GM12878 (cell line): ENCODE data around the gene HOXD9. TPM values are rescaled to one million over a fixed set of nuclear protein-coding genes. Genes with fewer than 3 reads are reported as not detected.

ENCODE experiments used
- ATAC-seq: fragments of 200-7000 bp; cut with Tn5 transposase; 3 replicates; pipeline ENCODE4 v1.9.1; 2020; ENCODE audit warnings: mild to moderate bottlenecking, moderate library complexity
- BruUV-seq: library from RNA; stranded (reverse); fragments of 400-500 nt; replicated peaks from 2 replicates; lab custom pipeline; 2021; lab: Mats Ljungman, UMichigan
- CTCF ChIA-PET: fragments of 300-600 bp; sonication (Branson Sonifier 250); formaldehyde crosslinking; extraction: SDS; loops from one replicate; lab custom pipeline; 2021; ENCODE audit warnings: inconsistent platforms; lab: Yijun Ruan, JAX
- POLR2A ChIA-PET: fragments of 350-600 bp; formaldehyde crosslinking; extraction: SDS; loops from one replicate; lab custom pipeline; 2021; ENCODE audit warnings: inconsistent platforms; lab: Charles Lee
- RAD21 ChIA-PET: fragments of 300-600 bp; sonication (Branson Sonifier 250); formaldehyde crosslinking; loops from one replicate; lab custom pipeline; 2023; ENCODE audit warnings: antibody characterized with exemption; ENCODE audit not compliant: unreplicated experiment; lab: Charles Lee
- SMC1A ChIA-PET: fragments of 300-600 bp; sonication (Branson Sonifier 250); formaldehyde crosslinking; loops from one replicate; lab custom pipeline; 2023; ENCODE audit not compliant: unreplicated experiment, uncharacterized antibody; lab: Charles Lee
- DNase-seq: peaks from one replicate; pipeline ENCODE4 v3.0.0-alpha.2; 2011; ENCODE audit warnings: low read depth, low spot score
- FAIRE-seq: peaks from 3 replicates; lab custom pipeline; 2011; peaks lifted over from hg19 to GRCh38; lab: Jason Lieb, UNC
- H2AFZ ChIP-seq: 2 replicates; pipeline ENCODE4 v1.6.0; 2011; ENCODE audit warnings: low read depth, low read length, control low read depth; ENCODE audit not compliant: control insufficient read depth
- H3K27ac ChIP-seq: 2 replicates; pipeline ENCODE4 v1.5.1; 2011; ENCODE audit warnings: control low read depth; ENCODE audit not compliant: control insufficient read depth, insufficient read depth
- H3K27me3 ChIP-seq, 2 experiments: replicated peaks in 1 of 2; 2 replicates each; pipeline versions ENCODE4 v1.6.0 to v1.6.1; 2011; ENCODE audit warnings: low read length in 1 of 2; ENCODE audit not compliant: control insufficient read depth in 2 of 2, insufficient read depth in 2 of 2
- H3K36me3 ChIP-seq, 2 experiments: 2 replicates each; pipeline ENCODE4 v1.5.1; 2011; ENCODE audit warnings: low read length in 1 of 2; ENCODE audit not compliant: control insufficient read depth in 2 of 2, insufficient read depth in 2 of 2
- H3K4me1 ChIP-seq: 2 replicates; pipeline ENCODE4 v1.6.1; 2011; ENCODE audit warnings: mild to moderate bottlenecking, low read length, moderate library complexity, mixed read lengths; ENCODE audit not compliant: control insufficient read depth, insufficient read depth
- H3K4me2 ChIP-seq: 2 replicates; pipeline ENCODE4 v1.6.0; 2011; ENCODE audit warnings: control low read depth; ENCODE audit not compliant: control insufficient read depth, insufficient read depth
- H3K4me3 ChIP-seq: fragments of 200-600 bp; sonication (generic); 2 replicates; pipeline ENCODE4 v1.5.1; 2016
- H3K79me2 ChIP-seq: 2 replicates; pipeline ENCODE4 v1.6.0; 2011; ENCODE audit warnings: low read length; ENCODE audit not compliant: control insufficient read depth, insufficient read depth
- H3K9ac ChIP-seq: 2 replicates; pipeline ENCODE4 v1.8.0; 2011; ENCODE audit warnings: low read length, control low read depth, mixed read lengths; ENCODE audit not compliant: control insufficient read depth, insufficient read depth
- H3K9me3 ChIP-seq: replicated peaks from 3 replicates; pipeline ENCODE4 v1.5.1; 2011; ENCODE audit warnings: mild to moderate bottlenecking, low read length; ENCODE audit not compliant: control insufficient read depth, insufficient read depth
- H4K20me1 ChIP-seq: 2 replicates; pipeline ENCODE4 v1.6.0; 2011; ENCODE audit not compliant: control insufficient read depth, insufficient read depth
- CREM ChIP-seq: IDR thresholded peaks from 2 replicates; pipeline ENCODE4 v1.6.1; 2014; ENCODE audit warnings: antibody characterized with exemption, low read depth
- EZH2 ChIP-seq: IDR thresholded peaks from 2 replicates; pipeline ENCODE4 v1.6.1; 2012; ENCODE audit warnings: low read depth, mild to moderate bottlenecking, control low read depth, inconsistent platforms, low read length, borderline replicate concordance; ENCODE audit not compliant: control insufficient read depth
- MYB ChIP-seq: fragments of 150-350 bp; IDR thresholded peaks from 2 replicates; pipeline ENCODE4 v1.6.1; 2014; ENCODE audit warnings: mild to moderate bottlenecking, low read depth, low read length, borderline replicate concordance
- NFXL1 ChIP-seq: fragments of 450-650 bp; IDR thresholded peaks from 2 replicates; pipeline ENCODE4 v1.6.1; 2017; ENCODE audit warnings: antibody characterized with exemption, mild to moderate bottlenecking, borderline replicate concordance
- NFYA ChIP-seq: IDR thresholded peaks from 2 replicates; pipeline ENCODE4 v1.6.1; 2011; ENCODE audit warnings: low read depth, mild to moderate bottlenecking, low read length, improper control_type of control experiment, borderline replicate concordance
- PBX3 ChIP-seq: IDR thresholded peaks from 2 replicates; pipeline ENCODE4 v1.6.1; 2011; ENCODE audit warnings: mild to moderate bottlenecking, low read depth, low read length, moderate library complexity; ENCODE audit not compliant: insufficient replicate concordance
- PML ChIP-seq: IDR thresholded peaks from 2 replicates; pipeline ENCODE4 v1.6.1; 2012; ENCODE audit warnings: low read length, inconsistent platforms
- POU2F2 ChIP-seq: IDR thresholded peaks from 3 replicates; pipeline ENCODE4 v1.6.1; 2011; ENCODE audit warnings: low read depth, mild to moderate bottlenecking, low read length, borderline replicate concordance
- RAD21 ChIP-seq: IDR thresholded peaks from 2 replicates; pipeline ENCODE4 v1.6.1; 2011; ENCODE audit warnings: mild to moderate bottlenecking, low read depth, low read length, moderate library complexity; ENCODE audit not compliant: insufficient read depth
- RBBP5 ChIP-seq: fragments of 200-600 bp; sonication (generic); conservative IDR thresholded peaks from 2 replicates; pipeline ENCODE4 v1.6.1; 2016
- RELA ChIP-seq: fragments of 450-650 bp; IDR thresholded peaks from 2 replicates; pipeline ENCODE4 v1.8.0; 2014; ENCODE audit warnings: borderline replicate concordance; ENCODE audit not compliant: partially characterized antibody
- RFX5 ChIP-seq: IDR thresholded peaks from 2 replicates; pipeline ENCODE4 v1.6.1; 2011; ENCODE audit warnings: low read depth, low read length, improper control_type of control experiment
- SMAD5 ChIP-seq: IDR thresholded peaks from 2 replicates; pipeline ENCODE4 v1.6.1; 2016; ENCODE audit warnings: antibody characterized with exemption, low read depth
- SPI1 ChIP-seq: IDR thresholded peaks from 2 replicates; pipeline ENCODE4 v1.6.1; 2011; ENCODE audit warnings: low read depth, mild to moderate bottlenecking, low read length, moderate library complexity, borderline replicate concordance; ENCODE audit not compliant: insufficient read depth
- SREBF2 ChIP-seq: IDR thresholded peaks from 2 replicates; pipeline ENCODE4 v1.6.1; 2012; ENCODE audit warnings: mild to moderate bottlenecking, low read length
- TCF7 ChIP-seq: IDR thresholded peaks from 2 replicates; pipeline ENCODE4 v1.6.1; 2014; ENCODE audit warnings: antibody characterized with exemption, borderline replicate concordance
- YY1 ChIP-seq: IDR thresholded peaks from 2 replicates; pipeline ENCODE4 v1.6.1; 2011; ENCODE audit warnings: low read depth, mild to moderate bottlenecking, low read length
- ZBED1 ChIP-seq: IDR thresholded peaks from 2 replicates; pipeline ENCODE4 v1.6.1; 2016; ENCODE audit warnings: borderline replicate concordance
- WGBS: methylation state at CpG from one replicate; pipeline ENCODE4 v1.1.6; 2016; ENCODE audit warnings: low lambda C conversion rate; ENCODE audit not compliant: insufficient replicate concordance, insufficient coverage; ENCODE audit errors: missing lambda C conversion rate; 5-methylcytosine and 5-hydroxymethylcytosine counted together
- in situ Hi-C: fragments of 300-500 bp; cut with MboI; formaldehyde crosslinking; loops from 9 replicates; pipeline ENCODE4 v1.14.3; 2018; ENCODE audit warnings: mixed read lengths
- intact Hi-C: fragments of 100-400 bp; cut with micrococcal nuclease; formaldehyde crosslinking; loops from one replicate; pipeline ENCODE4 v1.14.2; 2022; ENCODE audit not compliant: unreplicated experiment
- polyA plus RNA-seq, 11 experiments: library from polyadenylated mRNA; depleted of rRNA in 4 of 11; unstranded in 6 of 11; stranded (reverse) in 5 of 11; fragments of >200 nt; fragmentation: Nextera tagmentation in 4 of 11; fragmentation: Illumina TruSeq in 1 of 11; extraction: Ambion mirVana in 4 of 11; extraction: Trizol in 1 of 11; gene quantifications; 1 replicate in 1 of 11; 2 replicates in 10 of 11; pipeline versions ENCODE4 v1.2.1 to v1.2.3, GENCODE V29; 2011 to 2016; ENCODE audit warnings: inconsistent platforms in 2 of 11, missing spikeins in 2 of 11, low read depth in 1 of 11
- total RNA-seq, 4 experiments: library from RNA; depleted of rRNA in 3 of 4; stranded (reverse); fragments of >200 nt in 3 of 4; fragmentation: Illumina TruSeq in 1 of 4; extraction: Trizol in 1 of 4; gene quantifications; 2 replicates each; pipeline versions ENCODE4 v1.2.1 to v1.2.3, GENCODE V29; 2013 to 2021
- TF ChIP-seq, protein P1 (sequence below): fragments of 450-650 bp; IDR thresholded peaks from 2 replicates; pipeline ENCODE4 v1.6.1; 2017; ENCODE audit warnings: mild to moderate bottlenecking, moderate library complexity

The HOXD9 gene
- total and polyA plus RNA-seq, 10 of the 15 experiments (the other 5 are each of a cell fraction or from before 2014, with no cell fraction given) = not detected

DNA sequence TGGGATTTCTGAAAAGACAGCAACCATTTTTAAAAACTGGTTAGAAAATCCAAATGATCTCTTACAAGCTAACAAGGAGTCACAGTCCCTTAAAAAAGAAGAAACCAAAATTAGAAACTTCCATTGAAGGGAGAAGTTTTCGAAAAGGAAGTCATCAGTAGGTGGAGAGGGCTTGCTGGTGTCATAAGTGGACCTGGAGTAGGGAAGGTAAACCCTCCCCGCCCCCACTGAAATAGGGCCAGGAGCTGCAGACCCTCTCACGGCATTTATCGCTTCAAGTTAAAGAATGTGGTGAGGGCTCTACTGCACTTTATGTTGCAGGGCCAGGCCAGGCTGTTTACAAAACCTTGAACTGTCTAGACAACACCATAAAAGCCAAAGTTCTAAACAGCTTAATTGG is 12.6 kb upstream of the HOXD9 start:
- SMC1A ChIA-PET = interaction anchor here (0.6 to 2.0 kb wide), 4 partner anchors 16 to 712 kb away, joined by 3 to 7 read pairs (median 4); no protein-coding TSS in a partner anchor
- H3K4me1 ChIP-seq = no peaks in the 10 kb centered on the region
- H3K9me3 ChIP-seq = peaks cover 3% of the 10 kb centered on the region; the same call in 1 of the 3 replicates
- TF ChIP-seq PBX3 (no peak), NFXL1 (no peak), TCF7 (no peak), RBBP5 (no peak), NFYA (no peak), SPI1 (no peak), PML (no peak), RELA (no peak), SMAD5 (no peak), ZBED1 (no peak), MYB (no peak), SREBF2 (no peak), YY1 (no peak), POU2F2 (no peak), CREM (no peak), RFX5 (no peak), RAD21 (no peak), EZH2 (no peak)
- TF ChIP-seq, protein P1, sequence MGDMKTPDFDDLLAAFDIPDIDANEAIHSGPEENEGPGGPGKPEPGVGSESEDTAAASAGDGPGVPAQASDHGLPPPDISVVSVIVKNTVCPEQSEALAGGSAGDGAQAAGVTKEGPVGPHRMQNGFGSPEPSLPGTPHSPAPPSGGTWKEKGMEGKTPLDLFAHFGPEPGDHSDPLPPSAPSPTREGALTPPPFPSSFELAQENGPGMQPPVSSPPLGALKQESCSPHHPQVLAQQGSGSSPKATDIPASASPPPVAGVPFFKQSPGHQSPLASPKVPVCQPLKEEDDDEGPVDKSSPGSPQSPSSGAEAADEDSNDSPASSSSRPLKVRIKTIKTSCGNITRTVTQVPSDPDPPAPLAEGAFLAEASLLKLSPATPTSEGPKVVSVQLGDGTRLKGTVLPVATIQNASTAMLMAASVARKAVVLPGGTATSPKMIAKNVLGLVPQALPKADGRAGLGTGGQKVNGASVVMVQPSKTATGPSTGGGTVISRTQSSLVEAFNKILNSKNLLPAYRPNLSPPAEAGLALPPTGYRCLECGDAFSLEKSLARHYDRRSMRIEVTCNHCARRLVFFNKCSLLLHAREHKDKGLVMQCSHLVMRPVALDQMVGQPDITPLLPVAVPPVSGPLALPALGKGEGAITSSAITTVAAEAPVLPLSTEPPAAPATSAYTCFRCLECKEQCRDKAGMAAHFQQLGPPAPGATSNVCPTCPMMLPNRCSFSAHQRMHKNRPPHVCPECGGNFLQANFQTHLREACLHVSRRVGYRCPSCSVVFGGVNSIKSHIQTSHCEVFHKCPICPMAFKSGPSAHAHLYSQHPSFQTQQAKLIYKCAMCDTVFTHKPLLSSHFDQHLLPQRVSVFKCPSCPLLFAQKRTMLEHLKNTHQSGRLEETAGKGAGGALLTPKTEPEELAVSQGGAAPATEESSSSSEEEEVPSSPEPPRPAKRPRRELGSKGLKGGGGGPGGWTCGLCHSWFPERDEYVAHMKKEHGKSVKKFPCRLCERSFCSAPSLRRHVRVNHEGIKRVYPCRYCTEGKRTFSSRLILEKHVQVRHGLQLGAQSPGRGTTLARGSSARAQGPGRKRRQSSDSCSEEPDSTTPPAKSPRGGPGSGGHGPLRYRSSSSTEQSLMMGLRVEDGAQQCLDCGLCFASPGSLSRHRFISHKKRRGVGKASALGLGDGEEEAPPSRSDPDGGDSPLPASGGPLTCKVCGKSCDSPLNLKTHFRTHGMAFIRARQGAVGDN = no peak
- no peak overlapping the region for H2AFZ ChIP-seq
- CTCF ChIA-PET = interaction anchor here (0.8 to 2.5 kb wide), 10 partner anchors 8 to 1039 kb away, joined by 3 to 12 read pairs (median 6); no protein-coding TSS in a partner anchor
- no peak for FAIRE-seq
- no peak overlapping the region for H3K4me3 ChIP-seq
- ATAC-seq = no peak
- no TSS peak for BruUV-seq
- peaks cover 13 to 41% of the 10 kb centered on the region in 2 experiments for H3K27me3 ChIP-seq
- RAD21 ChIA-PET = interaction anchor here (1.1 kb wide), 1 partner anchor 345 kb away, joined by 3 read pairs; no protein-coding TSS in a partner anchor
- no peaks in the 10 kb centered on the region for H3K79me2 ChIP-seq
- H3K27ac ChIP-seq = no peak overlapping the region
- intact Hi-C loops (no loop called here), in situ Hi-C loops (no loop called here)
- no peak overlapping the region for H3K9ac ChIP-seq
- H3K36me3 ChIP-seq = no peaks in the 10 kb centered on the region
- H4K20me1 ChIP-seq = no peaks in the 10 kb centered on the region
- POLR2A ChIA-PET = no interaction called here
- WGBS = 18% methylated on average over 4 of the region's 4 CpGs
- H3K4me2 ChIP-seq = no peak overlapping the region
- DNase-seq = no peak
